Suprapubic skin (tissue), 3 donors: ENCODE results near the gene C5orf24.
"Not testable (repeated sequence)": the region's sequence is repeated elsewhere in the genome, so short reads cannot be mapped to it uniquely, and the experiment has no call there.

ENCODE experiments used
- EP300 ChIP-seq: sonication (generic); formaldehyde crosslinking; IDR thresholded peaks from one replicate; pipeline ENCODE4 v1.6.1; 2017; ENCODE audit warnings: antibody characterized with exemption
- POLR2A ChIP-seq, 2 donors: fragments of 450-650 bp; IDR thresholded peaks; one replicate each; pipeline ENCODE4 v1.6.1; 2017; ENCODE audit warnings: antibody characterized with exemption in 2 of 2, mild to moderate bottlenecking in 2 of 2, moderate library complexity in 2 of 2
- TF ChIP-seq, protein P1 (sequence below), 2 donors: fragments of 200-600 bp in 1 of 2; fragments of 450-650 bp in 1 of 2; sonication (generic) in 1 of 2; IDR thresholded peaks; one replicate each; pipeline ENCODE4 v1.5.1; 2016 to 2019; ENCODE audit warnings: antibody characterized with exemption in 2 of 2, mild to moderate bottlenecking in 1 of 2, moderate library complexity in 1 of 2

GRCh38 chr5:134881711-134882110 lies 35.9 kb downstream of the C5orf24 start:
- TF ChIP-seq, protein P1, sequence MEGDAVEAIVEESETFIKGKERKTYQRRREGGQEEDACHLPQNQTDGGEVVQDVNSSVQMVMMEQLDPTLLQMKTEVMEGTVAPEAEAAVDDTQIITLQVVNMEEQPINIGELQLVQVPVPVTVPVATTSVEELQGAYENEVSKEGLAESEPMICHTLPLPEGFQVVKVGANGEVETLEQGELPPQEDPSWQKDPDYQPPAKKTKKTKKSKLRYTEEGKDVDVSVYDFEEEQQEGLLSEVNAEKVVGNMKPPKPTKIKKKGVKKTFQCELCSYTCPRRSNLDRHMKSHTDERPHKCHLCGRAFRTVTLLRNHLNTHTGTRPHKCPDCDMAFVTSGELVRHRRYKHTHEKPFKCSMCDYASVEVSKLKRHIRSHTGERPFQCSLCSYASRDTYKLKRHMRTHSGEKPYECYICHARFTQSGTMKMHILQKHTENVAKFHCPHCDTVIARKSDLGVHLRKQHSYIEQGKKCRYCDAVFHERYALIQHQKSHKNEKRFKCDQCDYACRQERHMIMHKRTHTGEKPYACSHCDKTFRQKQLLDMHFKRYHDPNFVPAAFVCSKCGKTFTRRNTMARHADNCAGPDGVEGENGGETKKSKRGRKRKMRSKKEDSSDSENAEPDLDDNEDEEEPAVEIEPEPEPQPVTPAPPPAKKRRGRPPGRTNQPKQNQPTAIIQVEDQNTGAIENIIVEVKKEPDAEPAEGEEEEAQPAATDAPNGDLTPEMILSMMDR (IDR thresholded peaks at IDR 0.05): not testable (repeated sequence)
- TF ChIP-seq EP300; POLR2A (IDR thresholded peaks at IDR 0.05): not testable (repeated sequence)
